Astrocyte (in vitro differentiated cells and primary cell): ENCODE results near the gene BCAR3. TPM values are rescaled to one million over a fixed set of nuclear protein-coding genes. Genes with fewer than 3 reads are reported as not detected.
"Not testable (repeated sequence)": the region's sequence is repeated elsewhere in the genome, so short reads cannot be mapped to it uniquely, and the experiment has no call there.

ENCODE experiments used
- DNase-seq: peaks from one replicate; pipeline ENCODE4 v3.0.0-alpha.2; 2010; ENCODE audit warnings: low read depth
- FAIRE-seq: peaks from 2 replicates; lab custom pipeline; 2011; peaks lifted over from hg19 to GRCh38; lab: Jason Lieb, UNC
- H2AFZ ChIP-seq: 2 replicates; pipeline ENCODE4 v1.6.0; 2012; ENCODE audit warnings: low read depth, low read length, inconsistent platforms
- H3K27ac ChIP-seq: 2 replicates; pipeline ENCODE4 v1.5.1; 2011; ENCODE audit warnings: low read depth, low read length, inconsistent platforms
- H3K27me3 ChIP-seq: 2 replicates; pipeline ENCODE4 v1.6.0; 2011; ENCODE audit warnings: low read length, inconsistent platforms; ENCODE audit not compliant: insufficient read depth
- H3K36me3 ChIP-seq: 2 replicates; pipeline ENCODE4 v1.5.1; 2011; ENCODE audit warnings: low read length, inconsistent platforms; ENCODE audit not compliant: insufficient read depth
- H3K4me1 ChIP-seq: 2 replicates; pipeline ENCODE4 v1.5.1; 2011; ENCODE audit warnings: low read length, inconsistent platforms; ENCODE audit not compliant: insufficient read depth
- H3K4me2 ChIP-seq: 2 replicates; pipeline ENCODE4 v1.6.0; 2012; ENCODE audit warnings: low read length, inconsistent platforms
- H3K4me3 ChIP-seq: 2 replicates; pipeline ENCODE4 v1.5.1; 2011; ENCODE audit warnings: low read depth, mild to moderate bottlenecking, low read length, inconsistent platforms; ENCODE audit not compliant: insufficient read depth
- H3K79me2 ChIP-seq: 2 replicates; pipeline ENCODE4 v1.6.0; 2012; ENCODE audit warnings: mild to moderate bottlenecking, low read length, inconsistent platforms; ENCODE audit not compliant: insufficient read depth
- H3K9ac ChIP-seq: 2 replicates; pipeline ENCODE4 v1.6.0; 2012; ENCODE audit warnings: mild to moderate bottlenecking, low read length, inconsistent platforms
- H3K9me3 ChIP-seq: 2 replicates; pipeline ENCODE4 v1.5.1; 2012; ENCODE audit warnings: low read depth, mild to moderate bottlenecking, low read length, inconsistent platforms; ENCODE audit not compliant: insufficient read depth
- H4K20me1 ChIP-seq: 2 replicates; pipeline ENCODE4 v1.6.0; 2012; ENCODE audit warnings: low read length, inconsistent platforms; ENCODE audit not compliant: insufficient read depth
- H3K27ac Mint-ChIP-seq: one replicate; pipeline ENCODE4 v1.8.0; 2021; ENCODE audit warnings: mild to moderate bottlenecking, mixed read lengths; ENCODE audit not compliant: unreplicated experiment
- H3K27me3 Mint-ChIP-seq: one replicate; pipeline ENCODE4 v1.8.0; 2021; ENCODE audit warnings: low read depth, mixed read lengths; ENCODE audit not compliant: unreplicated experiment
- H3K36me3 Mint-ChIP-seq: one replicate; pipeline ENCODE4 v1.8.0; 2021; ENCODE audit warnings: low read depth, mixed read lengths; ENCODE audit not compliant: unreplicated experiment
- H3K4me1 Mint-ChIP-seq: one replicate; pipeline ENCODE4 v1.8.0; 2021; ENCODE audit warnings: low read depth, mixed read lengths; ENCODE audit not compliant: unreplicated experiment
- H3K4me3 Mint-ChIP-seq: one replicate; pipeline ENCODE4 v1.8.0; 2021; ENCODE audit warnings: mild to moderate bottlenecking, moderate library complexity, mixed read lengths; ENCODE audit not compliant: unreplicated experiment
- H3K9me3 Mint-ChIP-seq: one replicate; pipeline ENCODE4 v1.8.0; 2021; ENCODE audit warnings: mild to moderate bottlenecking, mixed read lengths; ENCODE audit not compliant: unreplicated experiment
- CTCF ChIP-seq: IDR thresholded peaks from 2 replicates; pipeline ENCODE4 v1.5.1; 2011; ENCODE audit warnings: low read depth, mild to moderate bottlenecking, inconsistent platforms, low read length, moderate library complexity; ENCODE audit not compliant: insufficient read depth
- EZH2 ChIP-seq: IDR thresholded peaks from 2 replicates; pipeline ENCODE4 v1.6.1; 2012; ENCODE audit warnings: mild to moderate bottlenecking, low read length, inconsistent platforms; ENCODE audit not compliant: insufficient read depth
- total RNA-seq: library from RNA; stranded (reverse); gene quantifications from 2 replicates; pipeline ENCODE4 v1.2.1, GENCODE V29; 2021

Gene BCAR3
- total RNA-seq, 1 donor from 2014 or later: 30.0 TPM

GRCh38 chr1:93556291-93556690 is 125.3 kb downstream of the BCAR3 start:
- Histone ChIP-seq H3K36me3 (peaks cover 22% of the 10 kb centered on the region), H3K9ac (no peak overlapping the region), H3K27me3 (no peaks in the 10 kb centered on the region), H3K79me2 (no peaks in the 10 kb centered on the region), H3K9me3 (no peaks in the 10 kb centered on the region), H2AFZ (no peak overlapping the region), H3K4me3 (no peak overlapping the region), H4K20me1 (peaks cover 13% of the 10 kb centered on the region), H3K27ac (no peak overlapping the region), H3K4me1 (peaks cover 18% of the 10 kb centered on the region), H3K4me2 (no peak overlapping the region)
- Mint-ChIP-seq H3K9me3 (no peaks in the 10 kb centered on the region), H3K4me1 (peaks cover 37% of the 10 kb centered on the region), H3K27me3 (no peaks in the 10 kb centered on the region), H3K36me3 (peaks cover 16% of the 10 kb centered on the region), H3K27ac (no peak overlapping the region), H3K4me3 (no peak overlapping the region)
- FAIRE-seq (no peak), DNase-seq (no peak)
- TF ChIP-seq CTCF: no peak
- no peak for TF ChIP-seq EZH2

GRCh38 chr1:93554883-93555872 is 126.5 kb downstream of the BCAR3 start:
- H2AFZ ChIP-seq: no peak overlapping the region
- H3K9me3 ChIP-seq: no peaks in the 10 kb centered on the region
- H3K36me3 Mint-ChIP-seq: peaks cover 10% of the 10 kb centered on the region
- no peak overlapping the region for H3K27ac ChIP-seq
- peaks cover 13% of the 10 kb centered on the region for H4K20me1 ChIP-seq
- no peak overlapping the region for H3K9ac ChIP-seq
- H3K4me1 Mint-ChIP-seq: peaks cover 39% of the 10 kb centered on the region
- H3K27ac Mint-ChIP-seq: no peak overlapping the region
- H3K27me3 ChIP-seq: no peaks in the 10 kb centered on the region
- H3K4me3 ChIP-seq: no peak overlapping the region
- H3K79me2 ChIP-seq: no peaks in the 10 kb centered on the region
- DNase-seq (no peak), FAIRE-seq (no peak)
- H3K9me3 Mint-ChIP-seq: no peaks in the 10 kb centered on the region
- H3K4me2 ChIP-seq: no peak overlapping the region
- H3K4me3 Mint-ChIP-seq: no peak overlapping the region
- H3K36me3 ChIP-seq: peaks cover 11% of the 10 kb centered on the region
- H3K4me1 ChIP-seq: peaks cover 18% of the 10 kb centered on the region
- no peak for TF ChIP-seq EZH2
- no peak for TF ChIP-seq CTCF
- H3K27me3 Mint-ChIP-seq: no peaks in the 10 kb centered on the region

GRCh38 chr1:93553886-93554490 is 127.6 kb downstream of the BCAR3 start:
- H3K9ac ChIP-seq, H3K27me3 Mint-ChIP-seq, H3K27ac ChIP-seq, H3K4me3 ChIP-seq, H3K79me2 ChIP-seq, H3K9me3 Mint-ChIP-seq, H3K36me3 Mint-ChIP-seq, H3K27ac Mint-ChIP-seq, H3K4me2 ChIP-seq, H2AFZ ChIP-seq, H3K27me3 ChIP-seq, H3K4me3 Mint-ChIP-seq, H3K9me3 ChIP-seq: not testable (repeated sequence)
- H3K4me1 Mint-ChIP-seq: peaks cover 39% of the 10 kb centered on the region
- peaks cover 13% of the 10 kb centered on the region for H4K20me1 ChIP-seq
- FAIRE-seq: peak; percentile 23
- H3K36me3 ChIP-seq: peaks cover 10% of the 10 kb centered on the region
- peaks cover 18% of the 10 kb centered on the region for H3K4me1 ChIP-seq
- peak; percentile 50 for DNase-seq
